HG03558 (cell line): ENCODE data around the gene ELP5.

ENCODE experiments used
- ATAC-seq: cut with Tn5 transposase; IDR thresholded peaks from one replicate; pipeline ENCODE4 v1.9.1; 2021; ENCODE audit warnings: moderate number of reproducible peaks; ENCODE audit not compliant: unreplicated experiment; ENCODE audit errors: extremely low read depth

The ELP5 gene

GRCh38 chr17:7306911-7307685, 55.1 kb downstream of the ELP5 start, which contains the start of gene EIF5A:
Gene EIF5A (plus strand): TSS chr17:7307628. CDS start chr17:7309636, 2,008 bp downstream.
- ATAC-seq: peak; percentile 42

- no peak for ATAC-seq
These were observed 55.9 kb downstream of the ELP5 start for GRCh38 chr17:7307686-7308624.

GRCh38 chr17:7308625-7309433, 56.8 kb downstream of the ELP5 start:
- ATAC-seq: no peak
